ENCODE measurements around the gene TRIM31.
"Not testable (repeated sequence)": the region's sequence is repeated elsewhere in the genome, so short reads cannot be mapped to it uniquely, and the experiment has no call there.

TRIM31 gene

DNA sequence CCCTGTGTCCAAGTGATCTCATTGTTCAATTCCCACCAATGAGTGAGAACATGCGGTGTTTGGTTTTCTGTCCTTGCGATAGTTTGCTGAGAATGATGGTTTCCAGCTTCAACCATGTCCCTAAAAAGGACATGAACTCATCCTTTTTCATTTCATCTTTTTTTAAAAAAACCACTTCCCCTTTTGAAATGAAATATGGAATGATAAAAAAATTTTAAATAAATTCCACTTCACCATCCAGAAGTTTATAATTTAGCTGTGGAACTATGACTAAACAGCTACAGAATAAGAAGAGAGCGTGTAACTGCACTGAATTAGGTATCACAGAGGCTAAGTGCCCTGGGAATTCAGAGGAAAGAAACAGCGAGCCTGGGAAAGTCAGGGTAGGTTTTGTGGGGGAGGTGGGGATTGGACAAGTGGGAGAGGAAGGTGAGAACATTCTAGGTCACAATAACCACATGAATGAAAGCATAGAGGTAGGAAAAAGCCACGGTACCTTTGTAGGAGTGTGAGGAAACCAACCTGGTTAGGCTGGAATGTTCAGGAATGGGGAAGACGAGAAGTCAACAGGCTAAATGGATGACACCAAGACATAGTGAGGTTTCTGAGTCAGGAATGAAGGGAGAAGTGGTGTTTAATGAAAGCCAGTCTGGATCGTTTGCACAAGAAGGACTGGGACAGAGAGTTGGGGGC lies 37.1 kb upstream of the TRIM31 start:
- no peak for DNase-seq (ENCODE audit: low read depth in 1 of 2, low spot score in 1 of 2)

DNA sequence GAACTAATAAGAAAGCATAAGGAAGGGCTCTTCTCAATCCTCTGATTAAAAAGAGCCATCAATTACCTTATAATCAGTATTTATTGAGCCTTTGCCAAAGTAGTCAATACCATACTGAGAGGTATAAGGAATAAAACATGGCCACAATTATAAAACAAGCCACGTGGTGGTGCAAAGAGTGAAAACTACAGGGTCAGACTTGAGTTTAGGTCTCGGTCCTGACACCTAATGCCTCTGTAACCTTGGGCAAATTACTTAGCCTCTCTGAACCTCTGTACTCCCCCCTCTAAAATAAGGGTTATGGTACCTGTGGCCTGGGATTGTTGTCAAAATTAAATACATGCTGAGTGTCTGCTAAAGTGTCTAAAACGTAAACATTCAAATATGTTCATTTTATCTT lies 36.3 kb upstream of the TRIM31 start:
- no peak for DNase-seq (ENCODE audit: low read depth in 1 of 2, low spot score in 1 of 2)

DNA sequence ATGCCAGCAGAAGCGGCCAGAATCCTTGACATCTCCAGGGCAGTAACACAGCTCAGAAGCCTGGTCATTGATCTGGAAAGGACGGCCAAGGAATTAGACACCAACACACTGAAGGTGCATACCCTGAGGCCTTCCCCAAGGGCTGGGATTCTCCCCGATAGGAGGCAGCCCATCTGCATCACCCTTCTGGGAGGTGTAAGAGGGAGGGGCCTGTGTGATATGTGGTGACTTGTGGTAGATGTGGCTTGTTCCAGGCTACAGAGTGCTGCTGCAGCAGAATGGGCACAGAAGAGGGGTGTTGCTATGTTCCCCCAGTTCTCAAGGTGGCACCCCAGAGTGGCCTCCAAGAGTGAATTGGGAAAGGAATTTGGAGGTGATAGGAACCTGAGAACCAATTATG lies 34.2 kb upstream of the TRIM31 start:
- DNase-seq (ENCODE audit: low read depth in 1 of 2, low spot score in 1 of 2): no peak

DNA sequence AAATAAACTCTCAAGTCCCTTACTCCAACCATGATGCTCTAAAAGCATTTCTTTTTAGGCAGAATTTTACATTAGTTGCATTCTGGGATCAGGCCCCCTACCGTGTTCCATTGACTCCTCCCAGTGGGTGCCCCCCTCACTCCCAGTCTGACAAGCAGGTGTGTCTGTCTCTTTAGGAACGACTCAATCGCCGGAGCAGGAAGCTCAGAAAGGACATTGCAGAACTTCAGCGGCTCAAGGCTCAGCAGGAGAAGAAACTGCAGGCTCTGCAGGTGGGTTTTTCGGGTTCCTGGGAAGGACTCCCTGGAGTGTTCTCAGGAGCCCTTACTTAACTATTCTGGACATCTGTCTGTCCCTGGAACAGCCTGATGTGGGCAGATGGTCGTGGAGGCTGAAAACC lies 32.9 kb upstream of the TRIM31 start:
- DNase-seq (ENCODE audit: low read depth in 1 of 2, low spot score in 1 of 2): no peak

DNA sequence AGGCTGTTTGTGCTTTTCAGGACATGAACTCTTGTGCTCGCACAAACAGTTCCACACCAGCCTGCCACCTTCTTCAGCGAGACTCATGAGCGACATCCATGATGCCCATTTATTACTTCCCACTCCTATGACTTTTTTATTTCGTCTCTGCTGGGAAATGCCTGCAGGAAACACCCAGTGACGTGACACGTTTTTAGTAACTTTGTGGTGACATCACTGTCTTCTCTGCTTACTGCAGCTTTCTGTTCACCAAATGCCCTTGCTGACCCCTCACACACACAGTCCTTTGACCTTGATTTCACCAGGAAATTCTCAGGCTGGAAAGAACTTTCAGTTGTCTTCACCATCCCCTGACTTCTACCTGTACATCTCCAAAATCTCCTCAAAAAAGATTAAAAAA lies 31.9 kb upstream of the TRIM31 start:
- no peak for DNase-seq (ENCODE audit: low read depth in 1 of 2, low spot score in 1 of 2)

DNA sequence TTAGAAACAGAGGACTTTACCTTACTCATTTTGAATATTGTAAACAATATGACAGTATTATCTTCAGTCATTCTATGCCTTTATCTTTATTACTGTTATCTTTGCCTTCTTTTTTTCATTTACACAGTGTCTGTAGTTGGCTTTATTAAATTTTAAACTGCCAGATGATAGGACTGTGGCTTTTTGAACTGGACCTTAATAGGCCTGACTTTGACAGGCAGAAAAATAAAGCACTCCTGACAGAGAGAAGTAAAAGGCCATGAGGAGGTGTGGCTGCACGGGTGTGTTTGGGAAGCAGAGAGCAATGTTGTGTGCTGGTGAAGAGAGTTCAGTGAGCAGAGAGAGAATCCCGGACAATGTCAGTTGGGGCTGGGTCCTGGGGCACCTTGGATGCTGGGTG lies 30.9 kb upstream of the TRIM31 start:
- DNase-seq (ENCODE audit: low read depth in 1 of 2, low spot score in 1 of 2): no peak

DNA sequence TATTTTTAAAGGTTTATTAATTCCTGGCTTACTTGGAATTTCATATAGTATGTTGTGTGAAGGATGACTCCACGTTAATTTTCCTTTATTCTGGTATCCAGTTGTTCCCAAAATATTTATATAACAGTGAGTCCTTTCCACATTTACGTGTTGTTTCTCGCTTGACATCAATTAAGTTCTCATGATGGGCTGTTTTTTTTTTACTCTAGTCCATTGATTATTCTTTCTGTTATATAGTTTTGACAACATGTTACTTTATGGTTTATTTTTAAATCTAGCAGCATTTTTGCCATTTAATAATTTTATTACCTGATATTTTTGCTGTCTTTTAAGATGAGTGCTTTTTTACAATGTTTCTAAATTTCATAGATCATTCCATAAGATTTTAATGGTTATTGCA lies 29.8 kb upstream of the TRIM31 start:
- no peak for DNase-seq (ENCODE audit: low read depth in 1 of 2, low spot score in 1 of 2)

DNA sequence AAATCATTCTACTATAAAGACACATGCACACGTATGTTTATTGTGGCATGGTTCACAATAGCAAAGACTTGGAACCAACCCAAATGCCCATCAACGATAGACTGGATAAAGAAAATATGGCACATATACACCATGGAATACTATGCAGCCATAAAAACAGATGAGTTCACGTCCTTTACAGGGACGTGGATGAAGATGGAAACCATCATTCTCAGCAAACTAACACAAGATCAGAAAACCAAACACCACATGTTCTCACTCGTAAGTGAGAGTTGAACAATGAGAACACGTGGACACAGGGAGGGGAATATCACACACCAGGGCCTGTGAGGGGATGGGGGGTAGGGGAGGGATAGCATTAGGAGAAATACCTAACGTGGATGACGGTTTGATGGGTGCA lies 27.4 kb upstream of the TRIM31 start:
- DNase-seq (ENCODE audit: low read depth in 1 of 2, low spot score in 1 of 2): not testable (repeated sequence)

DNA sequence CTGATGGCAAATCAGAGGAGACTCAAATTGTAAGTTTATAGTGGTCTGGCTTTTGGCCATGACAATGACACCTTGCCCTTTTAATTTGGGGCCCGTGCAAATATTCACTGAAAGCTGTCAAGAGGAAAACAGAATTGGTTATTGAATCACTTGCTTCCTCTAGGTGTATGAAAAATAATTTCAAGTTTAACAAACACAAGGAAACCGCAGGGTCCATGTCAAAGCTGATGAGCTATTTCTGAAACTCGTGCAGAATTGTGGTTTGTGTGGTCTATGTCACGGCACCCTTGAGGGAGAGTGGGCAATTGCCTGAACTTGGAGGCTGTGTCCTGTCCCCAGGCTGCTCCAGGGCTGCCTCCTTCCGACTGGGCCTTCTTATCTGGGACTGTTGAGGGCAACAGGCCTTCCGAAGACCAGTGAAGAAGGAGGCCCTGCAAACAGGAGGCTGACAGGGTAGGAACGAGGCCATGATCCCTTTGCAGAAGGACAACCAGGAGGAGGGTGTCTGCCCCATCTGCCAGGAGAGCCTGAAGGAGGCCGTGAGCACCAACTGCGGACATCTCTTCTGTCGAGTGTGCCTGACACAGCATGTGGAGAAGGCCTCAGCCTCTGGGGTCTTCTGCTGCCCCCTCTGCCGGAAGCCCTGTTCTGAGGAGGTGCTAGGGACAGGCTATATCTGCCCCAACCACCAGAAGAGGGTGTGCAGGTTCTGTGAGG lies 23.8 kb upstream of the TRIM31 start:
- DNase-seq (ENCODE audit: low read depth in 1 of 2, low spot score in 1 of 2): no peak

DNA sequence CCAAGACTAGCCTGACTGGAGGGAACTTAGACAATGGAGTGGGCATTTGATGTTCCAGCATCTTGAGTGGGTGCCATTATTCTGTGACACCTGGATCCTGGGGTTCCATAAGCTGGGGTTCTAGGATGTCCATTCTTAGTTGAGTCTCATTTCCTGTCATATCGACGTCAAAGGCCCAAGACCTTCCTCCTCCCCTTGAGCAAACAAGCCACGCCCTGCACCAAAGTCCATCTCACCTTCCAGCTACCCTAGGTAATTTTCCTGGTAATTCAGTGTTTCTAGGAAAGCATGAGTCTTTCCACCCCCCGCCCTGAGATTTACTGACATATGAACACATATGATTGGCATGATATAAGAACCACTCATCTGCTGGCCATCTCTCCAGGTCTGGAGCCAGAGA lies 22.9 kb upstream of the TRIM31 start, which contains the start of gene TRIM40:
Gene TRIM40, plus strand, starts transcription at position 384 of the 400 bp plus-strand sequence. CDS start 897 bp downstream, outside the sequence.
- DNase-seq (ENCODE audit: low read depth in 1 of 2, low spot score in 1 of 2): no peak

DNA sequence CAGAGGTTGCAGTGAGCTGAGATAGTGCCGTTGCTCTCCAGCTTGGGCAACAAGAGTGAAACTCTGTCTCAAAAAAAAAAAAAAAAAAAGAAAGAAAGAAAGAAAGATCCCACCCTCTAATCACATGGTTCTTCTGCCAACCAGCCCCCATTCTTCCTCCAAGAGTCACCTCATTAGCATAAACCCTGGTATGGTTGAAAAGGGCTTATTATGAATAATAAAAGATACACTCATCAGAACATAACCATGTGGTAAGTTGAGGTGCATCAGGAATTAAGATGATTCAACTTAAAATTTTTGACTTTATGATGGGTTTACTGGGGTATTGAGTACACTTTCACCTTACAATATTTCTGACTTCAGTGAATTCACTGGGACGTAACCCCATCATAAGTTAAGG lies 22.3 kb upstream of the TRIM31 start:
- DNase-seq (ENCODE audit: low read depth in 1 of 2, low spot score in 1 of 2): no peak

DNA sequence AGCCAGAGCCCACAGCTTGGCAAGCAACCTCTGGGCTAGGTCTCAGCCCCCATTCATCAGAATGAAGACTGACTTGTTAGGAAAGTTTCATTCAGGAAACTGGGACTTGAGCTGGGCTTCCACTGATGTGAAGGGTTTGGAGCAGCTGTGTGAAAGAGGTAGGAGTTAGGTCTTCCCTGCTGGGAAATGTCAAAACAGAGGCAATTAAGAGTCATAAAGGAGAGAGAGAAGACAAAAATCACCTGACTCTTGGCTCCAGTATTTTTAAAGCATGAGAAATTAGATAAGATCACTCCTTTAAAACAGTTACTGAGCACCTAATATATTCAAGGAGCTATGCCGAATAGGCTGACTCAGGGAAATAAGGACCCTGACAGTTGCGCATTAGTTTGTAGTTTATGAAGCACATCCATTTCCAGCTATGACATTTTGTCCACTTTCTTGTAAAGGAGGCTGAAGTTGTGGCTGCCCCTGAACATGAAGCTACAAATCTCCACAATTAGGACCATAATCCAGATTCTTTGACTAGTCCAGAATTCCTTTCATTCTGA lies 19.1 kb upstream of the TRIM31 start:
- DNase-seq (ENCODE audit: low read depth in 1 of 2, low spot score in 1 of 2): no peak

DNA sequence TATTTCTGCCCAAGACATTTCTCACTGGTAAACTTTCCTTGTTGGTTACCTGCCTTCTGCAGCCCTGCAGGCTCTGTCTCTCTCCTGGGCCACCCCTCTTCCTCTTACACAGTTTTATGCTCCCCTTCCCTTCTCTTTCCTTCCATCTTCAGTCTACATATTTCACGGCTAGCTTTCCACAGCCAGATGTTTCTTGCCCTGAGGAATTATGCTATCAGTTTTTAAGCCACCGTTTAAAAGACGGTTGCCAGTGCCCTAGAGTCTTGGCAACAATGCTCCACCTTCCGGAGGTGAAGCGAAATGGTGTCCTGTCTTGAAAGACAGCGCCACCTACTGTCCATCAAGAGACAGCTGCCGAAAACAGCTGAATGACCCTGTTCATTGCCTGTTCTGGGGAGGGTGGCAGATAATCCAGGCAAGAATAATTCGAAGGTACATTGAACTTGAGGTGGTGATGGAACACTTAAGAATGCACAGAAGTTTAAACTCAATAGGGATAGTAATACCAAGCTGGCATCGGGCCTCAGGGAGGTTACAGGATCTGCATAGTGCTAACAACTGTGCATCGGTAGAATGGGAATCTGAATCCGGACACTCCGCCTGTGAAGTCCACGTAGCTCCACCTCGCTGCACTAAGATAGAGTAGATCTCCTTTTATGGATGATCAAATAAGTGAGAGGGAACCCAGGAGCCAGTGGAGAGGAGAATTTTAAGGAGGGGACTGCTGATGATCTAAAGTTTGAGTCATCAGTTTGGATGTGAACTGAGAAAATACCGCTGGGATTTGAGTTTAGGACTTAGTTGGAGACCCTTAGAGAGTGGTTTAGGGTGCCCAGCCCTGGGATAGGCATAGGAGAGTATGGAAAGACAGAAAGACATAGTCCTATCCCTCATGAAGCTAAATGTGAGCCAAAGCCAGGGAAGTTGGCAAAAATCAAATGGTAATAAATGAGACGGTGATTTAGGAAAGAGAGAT lies 18.3 kb upstream of the TRIM31 start:
- DNase-seq (ENCODE audit: low read depth in 1 of 2, low spot score in 1 of 2): peak; percentile 23 to 44

DNA sequence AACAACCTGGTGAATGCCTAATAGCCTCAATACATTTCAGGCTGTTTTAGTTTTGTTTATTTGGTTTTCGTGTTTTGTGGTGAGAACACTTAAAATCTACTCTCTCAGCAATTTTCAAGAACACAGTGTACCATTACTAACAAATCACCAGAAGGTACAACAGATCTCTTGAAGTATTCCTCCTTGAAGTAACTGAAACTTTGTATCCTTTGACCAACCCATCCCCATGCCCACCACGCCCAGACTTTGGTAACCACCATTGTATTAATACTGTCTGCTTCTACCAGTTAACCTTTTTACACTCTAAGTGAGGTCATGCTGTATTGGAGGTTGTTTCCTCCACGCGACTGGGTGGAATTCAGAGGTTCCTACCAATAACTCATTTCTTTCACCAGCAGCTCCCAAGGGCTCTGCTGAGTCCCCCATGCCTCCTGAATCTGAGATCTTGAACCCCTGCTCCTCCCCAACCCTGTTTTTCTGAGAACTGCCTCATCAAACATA lies 17.3 kb upstream of the TRIM31 start:
- DNase-seq (ENCODE audit: low read depth in 1 of 2, low spot score in 1 of 2): no peak

DNA sequence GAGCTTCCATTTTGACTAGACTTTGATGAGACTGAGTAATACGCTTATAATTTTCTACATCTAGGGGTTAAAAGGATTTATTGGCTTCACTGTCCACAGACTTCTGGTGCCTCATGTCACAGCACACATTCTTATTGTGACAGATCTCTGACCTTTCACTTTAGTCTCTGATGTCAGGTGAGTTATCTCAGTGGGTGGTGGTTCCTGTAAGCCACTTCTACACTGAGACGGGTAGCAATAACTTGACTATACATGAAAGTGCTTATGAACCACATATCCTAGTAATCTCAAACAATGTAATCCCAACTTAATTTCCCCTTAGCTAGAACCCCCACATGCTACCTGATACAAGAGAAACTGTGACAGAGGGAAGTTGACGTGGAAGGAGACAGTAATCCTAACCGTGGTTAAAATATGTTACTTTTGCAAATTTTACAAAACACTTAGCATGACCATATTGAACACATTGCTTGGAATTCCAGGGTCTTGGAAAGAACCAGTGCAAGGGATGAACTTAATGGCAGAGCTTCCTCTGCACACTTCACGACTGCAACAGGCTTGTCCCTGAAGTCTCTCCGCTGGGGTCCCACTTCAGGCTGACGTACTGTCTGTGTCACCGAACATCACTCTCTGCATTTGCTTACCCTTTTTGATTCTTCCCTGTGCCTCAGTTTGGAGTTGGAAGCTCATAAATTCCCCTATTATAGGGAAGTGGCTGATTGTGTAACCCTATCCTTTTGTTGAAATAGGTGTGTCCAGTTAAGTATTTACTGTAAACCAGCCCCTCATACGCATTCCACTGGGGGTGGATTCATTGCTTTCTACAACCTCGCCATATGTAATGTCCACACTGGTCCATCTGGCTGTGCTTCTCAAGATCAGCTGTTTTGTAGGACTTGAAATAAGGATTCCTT lies 16.6 kb upstream of the TRIM31 start:
- DNase-seq (ENCODE audit: low read depth in 1 of 2, low spot score in 1 of 2): no peak

DNA sequence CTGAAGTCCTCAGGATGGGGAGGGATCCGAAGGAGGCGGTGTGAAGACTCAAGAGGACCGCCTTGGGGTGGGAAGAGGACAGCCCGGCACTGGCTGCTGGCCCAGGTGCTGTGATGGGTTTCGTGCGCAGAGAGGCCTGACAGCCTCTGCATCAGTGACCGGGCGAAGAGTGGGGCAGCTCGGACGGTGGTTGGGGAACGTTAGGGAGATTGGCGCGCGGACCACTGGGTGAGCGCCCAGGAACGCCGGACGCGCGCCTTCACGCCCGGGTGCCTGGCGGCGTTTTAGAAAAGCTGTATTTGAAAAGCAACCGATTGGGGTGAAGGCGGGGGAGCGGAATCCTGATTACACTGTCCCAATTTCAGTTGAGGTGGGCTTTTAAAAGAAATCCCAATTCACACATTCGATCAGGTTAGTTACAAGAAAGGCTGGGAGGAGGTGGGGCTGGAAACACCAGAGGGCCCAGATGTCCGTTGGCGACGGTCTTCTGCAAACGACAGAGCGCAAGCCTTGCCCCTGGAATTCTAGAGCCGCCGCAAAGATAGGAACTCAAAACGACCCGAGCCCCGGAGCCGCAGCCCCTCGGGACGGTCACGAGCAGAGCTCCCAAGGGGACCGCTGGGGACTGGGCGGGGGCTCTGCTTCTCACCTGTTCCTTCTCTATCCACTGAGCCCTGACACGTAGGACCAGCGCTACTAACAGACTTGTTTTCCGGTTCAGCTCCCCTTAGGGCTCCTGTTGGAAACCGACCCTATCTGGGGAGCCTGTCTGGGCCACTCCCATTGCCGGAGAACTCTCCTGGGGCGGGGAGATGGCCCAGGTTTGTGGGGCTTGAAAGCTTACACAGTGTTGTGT lies 14.6 kb upstream of the TRIM31 start:
- no peak for DNase-seq (ENCODE audit: low read depth in 1 of 2, low spot score in 1 of 2)

DNA sequence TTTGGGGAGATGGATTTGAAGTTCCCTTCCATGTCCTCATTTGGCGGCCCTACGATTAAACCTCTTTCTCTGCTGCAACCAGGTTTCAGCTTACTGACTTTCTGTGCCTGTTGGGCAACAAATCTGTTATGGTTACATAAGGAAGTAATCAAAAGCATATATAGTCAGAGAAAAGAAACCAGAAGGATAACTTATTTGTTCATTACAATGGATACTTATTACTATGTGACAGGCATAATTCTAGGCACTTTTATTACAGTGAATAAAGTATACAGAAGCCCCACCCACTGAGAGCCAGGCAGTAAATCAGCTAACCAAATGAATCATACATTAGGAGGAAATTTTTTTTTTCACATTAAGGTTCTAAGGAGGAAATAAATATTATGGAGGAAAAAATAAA lies 9.6 kb upstream of the TRIM31 start:
- DNase-seq (ENCODE audit: low read depth in 1 of 2, low spot score in 1 of 2): no peak

DNA sequence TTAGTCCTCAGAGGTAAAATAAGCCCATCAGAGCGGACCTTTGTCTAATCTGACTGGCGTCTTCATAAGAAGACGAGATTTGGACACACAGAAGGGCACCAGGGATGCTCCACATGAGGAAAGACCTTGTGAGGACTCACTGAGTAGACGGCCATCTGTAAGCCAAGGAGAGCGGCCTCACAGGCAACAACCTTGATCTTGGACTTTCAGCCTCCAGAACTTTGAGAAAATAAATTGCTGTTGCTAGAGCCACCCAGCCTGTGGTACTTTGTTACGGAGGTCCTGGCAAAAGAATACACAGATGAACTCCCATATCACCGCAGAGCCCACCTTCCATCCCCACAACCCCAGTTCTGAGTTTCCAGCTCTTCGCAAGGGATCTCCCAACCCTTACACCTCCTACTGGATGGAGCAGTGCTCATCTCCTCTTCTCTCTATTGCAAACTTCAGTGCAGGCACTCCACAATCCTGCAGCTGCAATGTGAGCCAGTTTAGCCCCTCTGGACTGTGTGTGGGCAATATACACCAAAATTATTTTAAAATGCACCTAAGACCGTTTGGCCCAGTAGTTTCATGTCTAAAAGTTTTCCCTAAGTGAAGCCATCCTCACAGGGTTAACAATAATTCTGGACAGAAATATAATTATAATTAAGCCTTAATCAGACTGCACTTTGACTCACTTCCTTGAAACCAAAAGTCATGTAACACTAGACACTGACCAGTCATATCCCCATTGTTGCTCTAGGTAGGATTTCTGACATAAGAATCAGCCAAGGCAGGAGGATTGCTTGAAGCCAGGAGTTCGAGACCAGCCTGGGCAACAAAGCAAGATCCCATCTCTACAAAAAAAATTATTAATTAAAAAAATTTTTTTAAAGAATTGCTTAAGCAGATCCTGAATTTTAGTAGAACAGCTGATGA lies 8.8 kb upstream of the TRIM31 start:
- no peak for DNase-seq (ENCODE audit: low read depth in 1 of 2, low spot score in 1 of 2)

Measured in activated T-helper 1 cell treated with anti-CD3 and anti-CD28 coated beads, Interleukin-2, amount 50 U/mL, for 16 hours (primary cell).